Measurements from ENCODE around the gene OLA1. TPM values are rescaled to one million over a fixed set of nuclear protein-coding genes. Genes with fewer than 3 reads are reported as not detected.

The OLA1 gene
- 65.7 TPM for total RNA-seq
- long read RNA-seq, full-length matches to known transcripts: 105 of 110 reads
- long read RNA-seq, partial matches to known transcripts: 4 of 110 reads
- long read RNA-seq, other reads (novel, unspliced or antisense): 1 of 110 reads

GRCh38 chr2:174248187-174248997 lies at the start of gene OLA1:
OLA1 (minus strand) TSS chr2:174248532; CDS start chr2:174246815, 1,717 bp downstream.
- no peak for TF ChIP-seq CTCF (IDR thresholded peaks at IDR 0.05; ENCODE audit: borderline replicate concordance)
- H3K4me1 ChIP-seq: peaks cover 28% of the 10 kb centered on the region
- no peaks in the 10 kb centered on the region for H3K27me3 ChIP-seq (ENCODE audit: low read depth)
- H3K4me3 ChIP-seq: peak within 1 kb of the TSS; percentile 91
- intact Hi-C loops (cut with micrococcal nuclease): no loop called here
- peak within 1 kb of the TSS; percentile 88 for H3K27ac ChIP-seq (replicated peaks)
- H3K9me3 ChIP-seq (replicated peaks): no peaks in the 10 kb centered on the region
- DNase-seq: peak; percentile 95
- H3K36me3 ChIP-seq: peaks cover 12% of the 10 kb centered on the region

GRCh38 chr2:174292908-174293307 lies 44.6 kb upstream of the OLA1 start:
- no peak overlapping the region for H3K4me3 ChIP-seq

GRCh38 chr2:174286172-174286571 lies 37.8 kb upstream of the OLA1 start:
- Histone ChIP-seq H3K4me3 (no peak overlapping the region), H3K27me3 (ENCODE audit: low read depth) (peaks cover 48% of the 10 kb centered on the region), H3K36me3 (no peaks in the 10 kb centered on the region), H3K4me1 (no peaks in the 10 kb centered on the region), H3K27ac (replicated peaks) (no peak overlapping the region), H3K9me3 (replicated peaks) (peaks cover 5% of the 10 kb centered on the region)
- intact Hi-C loops (cut with micrococcal nuclease): no loop called here
- DNase-seq: no peak
- no peak for TF ChIP-seq CTCF (IDR thresholded peaks at IDR 0.05; ENCODE audit: borderline replicate concordance)

More at GRCh38 chr2:174292908-174293307, 44.6 kb upstream of the OLA1 start:
- Histone ChIP-seq H3K36me3 (no peaks in the 10 kb centered on the region), H3K27ac (replicated peaks) (no peak overlapping the region), H3K4me1 (no peaks in the 10 kb centered on the region), H3K9me3 (replicated peaks) (peaks cover 25% of the 10 kb centered on the region), H3K27me3 (ENCODE audit: low read depth) (peaks cover 28% of the 10 kb centered on the region)
- TF ChIP-seq CTCF (IDR thresholded peaks at IDR 0.05; ENCODE audit: borderline replicate concordance): no peak
- intact Hi-C loops (cut with micrococcal nuclease): no loop called here
- no peak for DNase-seq

GRCh38 chr2:174282441-174282840 lies 34.1 kb upstream of the OLA1 start:
- intact Hi-C loops (cut with micrococcal nuclease): no loop called here
- TF ChIP-seq CTCF (IDR thresholded peaks at IDR 0.05; ENCODE audit: borderline replicate concordance): no peak
- H3K36me3 ChIP-seq: no peaks in the 10 kb centered on the region
- H3K27me3 ChIP-seq (ENCODE audit: low read depth): peaks cover 43% of the 10 kb centered on the region
- no peaks in the 10 kb centered on the region for H3K9me3 ChIP-seq (replicated peaks)
- H3K4me3 ChIP-seq: no peak overlapping the region
- no peaks in the 10 kb centered on the region for H3K4me1 ChIP-seq
- DNase-seq: no peak
- H3K27ac ChIP-seq (replicated peaks): no peak overlapping the region

- Histone ChIP-seq H3K4me3 (no peak overlapping the region), H3K27ac (replicated peaks) (no peak overlapping the region), H3K9me3 (replicated peaks) (no peaks in the 10 kb centered on the region), H3K4me1 (no peaks in the 10 kb centered on the region), H3K27me3 (ENCODE audit: low read depth) (peaks cover 41% of the 10 kb centered on the region), H3K36me3 (no peaks in the 10 kb centered on the region)
- DNase-seq: no peak
- intact Hi-C loops (cut with micrococcal nuclease): no loop called here
- no peak for TF ChIP-seq CTCF (IDR thresholded peaks at IDR 0.05; ENCODE audit: borderline replicate concordance)
Measured at GRCh38 chr2:174281736-174282135, 33.4 kb upstream of the OLA1 start.
